ENCODE data around the gene KLK13. TPM values are rescaled to one million over a fixed set of nuclear protein-coding genes. Genes with fewer than 3 reads are reported as not detected.

Gene KLK13
- total and polyA plus RNA-seq, 2 experiments from 2014 or later = 0.52 TPM; not detected in 1

GRCh38 chr19:51081476-51081875, 16.6 kb upstream of the KLK13 start:
- Histone ChIP-seq H4K20me1 (ENCODE audit: insufficient read depth, poor library complexity, severe bottlenecking) (no peaks in the 10 kb centered on the region), H3K4me2 (no peak overlapping the region), H3K9me2 (replicated peaks; ENCODE audit: insufficient read depth) (no peaks in the 10 kb centered on the region), H3K27me3 (no peaks in the 10 kb centered on the region), H3K36me3 (replicated peaks; ENCODE audit: insufficient read depth, low read depth) (no peaks in the 10 kb centered on the region), H3K9me3 (ENCODE audit: low read depth) (no peaks in the 10 kb centered on the region), H3K4me3 (no peak overlapping the region), H2AFZ (no peak overlapping the region), H3K79me2 (no peaks in the 10 kb centered on the region), H3K27ac (no peak overlapping the region), H3K4me1 (ENCODE audit: insufficient read depth) (no peaks in the 10 kb centered on the region)
- no peak for TF ChIP-seq EZH2 (IDR thresholded peaks at IDR 0.05; ENCODE audit: borderline replicate concordance)
- no peak for TF ChIP-seq EZH2phosphoT487 (IDR thresholded peaks at IDR 0.05; ENCODE audit: low read depth, severe bottlenecking, unreplicated experiment)
- TF ChIP-seq CTCF (IDR thresholded peaks at IDR 0.05; ENCODE audit: poor library complexity) = no peak
- no peak for DNase-seq (ENCODE audit: low spot score)
- WGBS (ENCODE audit: low lambda C conversion rate, missing lambda C conversion rate) = 94% methylated on average over 14 of the region's 14 CpGs

GRCh38 chr19:51079481-51080110, 14.7 kb upstream of the KLK13 start:
- 94% methylated on average over 26 of the region's 27 CpGs for whole genome bisulfite sequencing (ENCODE audit: low lambda C conversion rate, missing lambda C conversion rate)
- Histone ChIP-seq H2AFZ (no peak overlapping the region), H3K27me3 (no peaks in the 10 kb centered on the region), H3K4me3 (no peak overlapping the region), H3K36me3 (replicated peaks; ENCODE audit: insufficient read depth, low read depth) (no peaks in the 10 kb centered on the region), H3K4me1 (ENCODE audit: insufficient read depth) (no peaks in the 10 kb centered on the region), H3K9me2 (replicated peaks; ENCODE audit: insufficient read depth) (no peaks in the 10 kb centered on the region), H3K4me2 (no peak overlapping the region), H4K20me1 (ENCODE audit: insufficient read depth, poor library complexity, severe bottlenecking) (no peaks in the 10 kb centered on the region), H3K79me2 (no peaks in the 10 kb centered on the region), H3K27ac (no peak overlapping the region), H3K9me3 (ENCODE audit: low read depth) (no peaks in the 10 kb centered on the region)
- TF ChIP-seq EZH2phosphoT487 (IDR thresholded peaks at IDR 0.05; ENCODE audit: low read depth, severe bottlenecking, unreplicated experiment) = no peak
- no peak for TF ChIP-seq CTCF (IDR thresholded peaks at IDR 0.05; ENCODE audit: poor library complexity)
- TF ChIP-seq EZH2 (IDR thresholded peaks at IDR 0.05; ENCODE audit: borderline replicate concordance) = no peak
- DNase-seq (ENCODE audit: low spot score) = no peak

GRCh38 chr19:51078731-51079130, 13.8 kb upstream of the KLK13 start:
- Histone ChIP-seq H4K20me1 (ENCODE audit: insufficient read depth, poor library complexity, severe bottlenecking) (no peaks in the 10 kb centered on the region), H3K9me2 (replicated peaks; ENCODE audit: insufficient read depth) (no peaks in the 10 kb centered on the region), H3K79me2 (no peaks in the 10 kb centered on the region), H3K27me3 (no peaks in the 10 kb centered on the region), H3K4me2 (no peak overlapping the region), H3K36me3 (replicated peaks; ENCODE audit: insufficient read depth, low read depth) (no peaks in the 10 kb centered on the region), H3K4me3 (no peak overlapping the region), H3K9me3 (ENCODE audit: low read depth) (peaks cover 3% of the 10 kb centered on the region), H2AFZ (no peak overlapping the region), H3K27ac (no peak overlapping the region), H3K4me1 (ENCODE audit: insufficient read depth) (no peaks in the 10 kb centered on the region)
- TF ChIP-seq EZH2phosphoT487 (IDR thresholded peaks at IDR 0.05; ENCODE audit: low read depth, severe bottlenecking, unreplicated experiment) = no peak
- TF ChIP-seq EZH2 (IDR thresholded peaks at IDR 0.05; ENCODE audit: borderline replicate concordance) = no peak
- TF ChIP-seq CTCF (IDR thresholded peaks at IDR 0.05; ENCODE audit: poor library complexity) = no peak
- no peak for DNase-seq (ENCODE audit: low spot score)
- WGBS (ENCODE audit: low lambda C conversion rate, missing lambda C conversion rate) = 98% methylated on average over 5 of the region's 6 CpGs

Data from hepatocyte (in vitro differentiated cells).